Naive thymus-derived CD8-positive, alpha-beta T cell (primary cell): ENCODE data around the gene GULP1. TPM values are rescaled to one million over a fixed set of nuclear protein-coding genes. Genes with fewer than 3 reads are reported as not detected.

Source experiments
- ATAC-seq, 2 donors: fragments of 150-1000 bp; cut with Tn5 transposase in 1 of 2; sonication (Bioruptor Pico), chemical (Tn5 transposase) in 1 of 2; 1 replicate in 1 of 2; 2 replicates in 1 of 2; pipeline ENCODE4 v1.10.0; 2021; ENCODE audit warnings: mild to moderate bottlenecking in 2 of 2, moderate library complexity in 2 of 2
- POLR2A ChIA-PET: fragments of 350-600 bp; sonication (Branson Sonifier 250); formaldehyde crosslinking; loops from one replicate; lab custom pipeline; 2021; ENCODE audit warnings: antibody characterized with exemption; lab: Charles Lee
- DNase-seq, 10 donors: peaks; one replicate each; pipeline versions ENCODE4 v3.0.0 to v3.0.0-alpha.2; 2020 to 2022
- H3K27ac Mint-ChIP-seq, 10 donors: one replicate each; pipeline ENCODE4 v1.8.0; 2020 to 2022; ENCODE audit warnings: mild to moderate bottlenecking in 10 of 10, mixed read lengths in 10 of 10, moderate library complexity in 4 of 10, inconsistent platforms in 1 of 10
- H3K27me3 Mint-ChIP-seq, 5 donors: one replicate each; pipeline ENCODE4 v1.8.0; 2021 to 2022; ENCODE audit warnings: mixed read lengths in 5 of 5
- H3K36me3 Mint-ChIP-seq, 3 donors: one replicate each; pipeline ENCODE4 v1.8.0; 2020 to 2022; ENCODE audit warnings: mixed read lengths in 3 of 3, mild to moderate bottlenecking in 2 of 3, inconsistent platforms in 1 of 3
- H3K4me1 Mint-ChIP-seq, 4 donors: one replicate each; pipeline ENCODE4 v1.8.0; 2021 to 2022; ENCODE audit warnings: mixed read lengths in 4 of 4
- H3K4me3 Mint-ChIP-seq, 10 donors: one replicate each; pipeline ENCODE4 v1.8.0; 2020 to 2022; ENCODE audit warnings: mild to moderate bottlenecking in 10 of 10, mixed read lengths in 10 of 10, moderate library complexity in 6 of 10, inconsistent platforms in 1 of 10
- H3K9me3 Mint-ChIP-seq, 9 donors: one replicate each; pipeline ENCODE4 v1.8.0; 2020 to 2022; ENCODE audit warnings: mixed read lengths in 9 of 9, mild to moderate bottlenecking in 3 of 9, inconsistent platforms in 1 of 9, moderate library complexity in 1 of 9
- polyA plus RNA-seq, 3 donors: library from polyadenylated mRNA; unstranded; fragments of 300-500 nt; fragmentation: Illumina TruSeq; gene quantifications; one replicate each; pipeline ENCODE4 v1.2.3, GENCODE V29; 2021
- total RNA-seq, 8 experiments: library from RNA in 2 of 8; stranded (reverse) in 2 of 8; gene quantifications; one replicate each; pipeline ENCODE4 v1.2.3 and lab custom pipeline; 2021 to 2026

The GULP1 gene
- total and polyA plus RNA-seq, 5 experiments from 2014 or later: not detected

DNA sequence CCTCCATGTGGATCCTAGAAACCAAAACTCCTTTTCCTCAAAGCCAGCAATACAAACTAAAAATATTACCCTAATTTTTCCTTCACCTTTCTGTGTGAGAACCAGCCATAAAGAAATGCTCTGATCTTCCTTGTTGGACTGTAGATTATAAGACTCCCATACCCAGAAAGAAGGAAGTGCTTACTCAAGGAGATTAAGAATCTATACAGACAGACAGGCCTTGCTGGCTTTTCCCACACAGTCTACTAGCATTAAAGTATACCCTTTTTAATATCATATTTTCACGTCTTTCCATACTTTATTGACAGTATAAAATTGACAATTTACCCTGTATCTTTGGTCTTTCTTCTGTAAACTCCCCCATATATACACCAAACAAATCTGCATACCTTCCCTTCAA lies 139.0 kb downstream of the GULP1 start:
- Mint-ChIP-seq H3K9me3 (peaks cover 0 to 10% (median 0%) of the 10 kb centered on the region in 9 donors), H3K27ac (no peak overlapping the region), H3K27me3 (peaks cover 0 to 6% (median 0%) of the 10 kb centered on the region in 5 donors), H3K36me3 (no peaks in the 10 kb centered on the region), H3K4me3 (no peak overlapping the region), H3K4me1 (no peaks in the 10 kb centered on the region)
- POLR2A ChIA-PET: no interaction called here
- no peak for ATAC-seq
- DNase-seq: no peak

DNA sequence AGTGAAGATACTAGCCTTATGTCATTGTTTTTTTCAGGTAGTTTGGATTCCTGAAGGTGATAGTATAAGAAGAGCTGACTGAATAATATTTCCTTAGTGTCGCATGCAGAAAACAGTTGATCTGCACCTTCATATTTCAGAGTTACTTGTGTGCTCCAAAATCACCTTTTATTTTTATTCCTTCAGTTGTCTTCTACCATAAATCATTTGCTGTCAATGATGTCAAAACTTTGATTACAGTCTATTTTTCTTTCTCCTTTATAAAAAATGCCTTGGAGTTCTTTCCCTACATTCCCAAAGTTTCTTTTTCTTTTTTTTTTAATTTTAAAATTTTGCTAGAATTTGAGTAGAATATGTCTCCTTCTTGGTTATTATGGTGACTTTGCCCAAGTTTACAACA lies 142.3 kb downstream of the GULP1 start:
- H3K27me3 Mint-ChIP-seq: peaks cover 0 to 9% (median 3%) of the 10 kb centered on the region in 5 donors
- DNase-seq (no peak), ATAC-seq (no peak)
- POLR2A ChIA-PET: no interaction called here
- no peaks in the 10 kb centered on the region for H3K4me1 Mint-ChIP-seq
- H3K4me3 Mint-ChIP-seq: no peak overlapping the region
- no peak overlapping the region for H3K27ac Mint-ChIP-seq
- peaks cover 0 to 10% (median 0%) of the 10 kb centered on the region in 9 donors for H3K9me3 Mint-ChIP-seq
- H3K36me3 Mint-ChIP-seq: no peaks in the 10 kb centered on the region

DNA sequence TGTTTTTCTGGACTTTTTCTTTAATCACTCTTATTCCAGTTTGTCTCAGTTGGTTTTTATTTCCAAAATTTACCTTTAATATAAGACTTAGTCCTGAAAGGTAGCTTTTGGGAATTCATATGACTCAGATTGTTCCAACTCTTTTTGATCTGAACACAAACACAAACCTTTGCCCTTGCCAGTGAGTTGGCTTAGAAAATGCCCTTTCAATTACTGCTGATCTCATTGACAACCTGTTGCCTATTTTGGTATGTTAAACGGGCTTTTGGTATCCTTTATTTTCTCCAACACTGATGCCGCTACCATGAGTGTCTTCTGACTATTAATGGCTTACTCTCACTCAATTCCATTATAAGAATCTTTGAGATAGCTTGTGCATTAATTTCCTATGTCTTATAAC lies 143.4 kb downstream of the GULP1 start:
- no peak overlapping the region for H3K27ac Mint-ChIP-seq
- H3K9me3 Mint-ChIP-seq: peaks cover 0 to 10% (median 0%) of the 10 kb centered on the region in 9 donors
- DNase-seq: no peak
- peaks cover 0 to 9% (median 3%) of the 10 kb centered on the region in 5 donors for H3K27me3 Mint-ChIP-seq
- H3K4me1 Mint-ChIP-seq: peaks cover 0 to 1% (median 0%) of the 10 kb centered on the region in 4 donors
- H3K36me3 Mint-ChIP-seq: no peaks in the 10 kb centered on the region
- POLR2A ChIA-PET: no interaction called here
- ATAC-seq: no peak
- no peak overlapping the region for H3K4me3 Mint-ChIP-seq

DNA sequence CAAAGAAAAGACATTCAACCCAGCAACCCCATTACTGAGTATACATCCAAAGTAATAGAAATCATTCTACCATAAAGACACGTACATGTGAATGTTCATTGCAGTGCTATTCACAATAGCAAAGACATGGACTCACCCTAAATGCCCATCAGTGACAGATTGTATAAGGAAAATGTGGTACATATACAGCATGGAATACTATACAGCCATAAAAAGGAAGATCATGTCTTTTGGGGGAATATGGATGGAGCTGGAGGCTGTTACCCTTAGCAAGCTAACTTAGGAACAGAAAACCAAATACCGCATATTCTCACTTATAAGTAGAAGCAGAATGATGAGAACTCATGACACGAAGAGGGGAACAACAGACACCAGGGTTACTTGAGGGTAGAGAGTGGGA lies 145.9 kb downstream of the GULP1 start:
- peaks cover 0 to 10% (median 0%) of the 10 kb centered on the region in 9 donors for H3K9me3 Mint-ChIP-seq
- H3K4me1 Mint-ChIP-seq: peaks cover 0 to 1% (median 0%) of the 10 kb centered on the region in 4 donors
- ATAC-seq (no peak), DNase-seq (no peak)
- H3K36me3 Mint-ChIP-seq: no peaks in the 10 kb centered on the region
- no peak overlapping the region for H3K27ac Mint-ChIP-seq
- POLR2A ChIA-PET: no interaction called here
- H3K27me3 Mint-ChIP-seq: peaks cover 0 to 9% (median 3%) of the 10 kb centered on the region in 5 donors
- no peak overlapping the region for H3K4me3 Mint-ChIP-seq

DNA sequence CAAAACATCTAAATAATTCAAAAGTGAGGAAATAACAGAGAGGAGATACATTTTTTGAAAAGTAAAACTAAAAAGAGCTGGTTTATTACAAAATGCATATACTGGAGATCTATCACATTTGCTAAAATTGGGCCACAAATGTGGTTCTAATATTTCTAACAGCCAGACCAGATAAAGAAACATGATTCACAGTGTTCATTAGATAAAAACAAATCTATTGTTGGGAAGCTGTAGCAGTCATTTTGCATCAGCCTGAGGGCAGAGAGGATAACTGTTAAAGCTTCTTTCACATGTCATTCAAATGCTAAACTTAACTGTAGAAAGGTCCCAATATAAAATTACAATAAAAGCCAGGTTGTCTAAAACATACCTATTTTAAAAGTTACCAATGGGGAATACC lies 148.3 kb downstream of the GULP1 start:
- Mint-ChIP-seq H3K36me3 (no peaks in the 10 kb centered on the region), H3K9me3 (peaks cover 0 to 10% (median 2%) of the 10 kb centered on the region in 9 donors), H3K27ac (no peak overlapping the region), H3K4me1 (peaks cover 0 to 1% (median 0%) of the 10 kb centered on the region in 4 donors), H3K27me3 (peaks cover 0 to 9% (median 3%) of the 10 kb centered on the region in 5 donors), H3K4me3 (no peak overlapping the region)
- DNase-seq (no peak), ATAC-seq (no peak)
- POLR2A ChIA-PET: no interaction called here

DNA sequence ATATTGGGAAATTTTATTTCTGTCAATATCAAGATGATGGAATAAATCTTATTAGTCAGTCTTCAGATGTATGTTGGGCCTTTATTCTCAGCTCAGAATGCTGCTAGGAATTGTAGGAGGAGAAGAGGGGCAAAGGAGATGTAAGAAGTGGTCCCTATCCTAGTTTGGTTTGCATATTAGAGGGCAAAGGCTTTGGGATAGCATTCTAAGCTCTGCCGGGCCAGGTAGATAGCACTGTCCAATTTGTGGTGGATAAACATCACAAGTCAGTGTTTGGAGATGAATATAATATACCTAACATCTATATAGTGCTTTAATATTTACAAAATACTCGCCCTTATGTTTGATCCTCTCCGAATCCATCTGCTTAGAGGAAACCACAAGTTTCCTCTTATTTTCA lies 149.2 kb downstream of the GULP1 start:
- H3K4me3 Mint-ChIP-seq: no peak overlapping the region

DNA sequence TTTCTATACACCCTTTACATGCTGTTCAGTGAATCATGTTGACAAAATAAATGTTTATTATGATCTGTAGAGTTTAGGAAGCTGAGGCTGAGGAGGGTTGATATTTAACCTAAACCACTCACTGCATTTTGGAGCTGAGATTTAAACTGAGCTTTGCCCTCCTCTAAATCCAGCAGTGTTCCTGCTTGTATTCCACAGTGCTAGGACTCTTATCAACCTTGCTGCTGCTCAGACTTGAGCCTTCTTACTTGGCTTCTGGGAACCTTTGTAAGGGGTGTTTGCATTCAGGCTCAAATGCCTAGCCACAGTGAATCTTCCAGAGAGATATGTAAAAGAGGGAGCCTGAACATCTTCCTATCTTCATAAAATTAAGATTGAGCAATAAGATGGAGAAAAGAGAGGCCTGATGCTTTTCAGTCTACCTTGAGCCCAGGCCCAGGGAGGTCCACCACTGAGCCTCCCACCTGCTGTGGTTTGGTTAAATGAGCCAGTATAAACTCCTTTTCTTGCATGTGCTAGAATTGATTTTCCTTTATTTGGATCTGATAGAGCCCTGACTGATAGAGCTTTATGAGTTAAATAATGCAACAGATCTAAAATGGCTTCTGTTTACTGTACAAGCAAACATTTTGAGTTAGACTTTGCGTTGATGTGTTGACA lies 149.7 kb downstream of the GULP1 start:
- Mint-ChIP-seq H3K27ac (no peak overlapping the region), H3K36me3 (no peaks in the 10 kb centered on the region)
- POLR2A ChIA-PET: no interaction called here

More for the DNA sequence above, 149.2 kb downstream of the GULP1 start:
- DNase-seq: no peak
- no peak for ATAC-seq
- Mint-ChIP-seq H3K27ac (no peak overlapping the region), H3K4me1 (peaks cover 0 to 1% (median 0%) of the 10 kb centered on the region in 4 donors), H3K9me3 (peaks cover 0 to 10% (median 2%) of the 10 kb centered on the region in 9 donors), H3K27me3 (peaks cover 0 to 9% (median 3%) of the 10 kb centered on the region in 5 donors), H3K36me3 (no peaks in the 10 kb centered on the region)
- POLR2A ChIA-PET: no interaction called here

DNA sequence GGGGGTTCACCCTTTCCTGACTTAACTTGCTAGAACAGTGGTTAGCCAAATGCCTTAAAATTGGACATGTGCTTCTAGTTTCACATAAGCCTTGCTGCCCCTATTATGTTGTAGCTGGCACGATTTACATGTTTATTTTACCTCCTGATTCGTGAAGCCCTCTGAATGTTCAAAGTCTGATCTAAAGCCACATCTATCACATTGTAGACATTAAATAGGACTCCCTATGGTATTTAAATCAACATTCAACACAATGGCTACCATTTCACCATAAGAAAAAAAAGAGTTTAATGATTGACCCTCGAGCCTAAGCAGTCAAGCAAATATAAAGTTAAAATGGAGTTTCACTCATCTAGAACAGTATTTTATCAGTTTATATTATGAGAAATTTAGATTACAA lies 151.5 kb downstream of the GULP1 start:
- DNase-seq (no peak), ATAC-seq (no peak)
- Mint-ChIP-seq H3K27ac (no peak overlapping the region), H3K4me1 (peaks cover 0 to 1% (median 0%) of the 10 kb centered on the region in 4 donors), H3K36me3 (no peaks in the 10 kb centered on the region), H3K9me3 (peaks cover 0 to 2% (median 0%) of the 10 kb centered on the region in 9 donors), H3K4me3 (no peak overlapping the region), H3K27me3 (peaks cover 0 to 1% (median 0%) of the 10 kb centered on the region in 5 donors)
- POLR2A ChIA-PET: no interaction called here

More for the DNA sequence above, 149.7 kb downstream of the GULP1 start:
- H3K4me3 Mint-ChIP-seq: no peak overlapping the region
- peaks cover 0 to 1% (median 0%) of the 10 kb centered on the region in 4 donors for H3K4me1 Mint-ChIP-seq
- H3K27me3 Mint-ChIP-seq: peaks cover 0 to 9% (median 1%) of the 10 kb centered on the region in 5 donors
- no peak for DNase-seq
- H3K9me3 Mint-ChIP-seq: peaks cover 0 to 10% (median 2%) of the 10 kb centered on the region in 9 donors
- no peak for ATAC-seq

DNA sequence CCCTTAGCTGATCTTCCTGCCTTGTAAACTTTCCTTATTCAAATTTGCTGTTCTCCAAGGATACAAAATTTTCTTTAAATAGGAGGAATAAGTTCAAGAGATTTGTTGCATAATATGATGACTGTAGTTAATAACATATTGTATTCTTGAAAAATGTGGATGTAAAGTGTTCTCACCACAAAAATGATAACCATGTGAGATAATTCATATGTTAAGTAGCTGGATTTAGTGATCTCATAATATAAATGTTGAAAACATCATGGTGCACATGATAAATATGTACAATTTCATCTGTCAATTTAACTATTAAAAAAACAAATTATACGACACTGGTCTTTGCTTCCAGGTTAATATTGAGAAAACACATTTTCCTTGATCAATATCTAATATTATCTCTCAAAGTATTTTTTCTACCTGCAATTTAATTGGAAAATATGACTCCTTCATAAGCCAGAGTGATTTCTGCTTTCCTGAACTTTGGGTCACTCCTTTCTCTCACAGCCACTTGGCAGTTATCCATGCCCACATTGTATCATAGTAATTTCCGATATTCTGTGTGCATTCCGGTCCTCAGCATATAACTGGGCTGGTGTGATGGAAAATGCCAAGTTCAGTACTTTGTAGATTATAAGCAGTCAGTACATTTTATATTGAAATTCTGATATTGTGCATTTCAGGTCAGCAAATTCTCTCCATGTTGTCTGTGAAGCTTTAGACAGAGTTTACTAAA lies 152.6 kb downstream of the GULP1 start:
- Mint-ChIP-seq H3K4me1 (peaks cover 0 to 1% (median 0%) of the 10 kb centered on the region in 4 donors), H3K9me3 (peaks cover 0 to 3% (median 0%) of the 10 kb centered on the region in 9 donors), H3K27me3 (peaks cover 0 to 2% (median 1%) of the 10 kb centered on the region in 5 donors), H3K4me3 (no peak overlapping the region), H3K36me3 (no peaks in the 10 kb centered on the region), H3K27ac (no peak overlapping the region)
- POLR2A ChIA-PET: no interaction called here
- DNase-seq (no peak), ATAC-seq (no peak)

DNA sequence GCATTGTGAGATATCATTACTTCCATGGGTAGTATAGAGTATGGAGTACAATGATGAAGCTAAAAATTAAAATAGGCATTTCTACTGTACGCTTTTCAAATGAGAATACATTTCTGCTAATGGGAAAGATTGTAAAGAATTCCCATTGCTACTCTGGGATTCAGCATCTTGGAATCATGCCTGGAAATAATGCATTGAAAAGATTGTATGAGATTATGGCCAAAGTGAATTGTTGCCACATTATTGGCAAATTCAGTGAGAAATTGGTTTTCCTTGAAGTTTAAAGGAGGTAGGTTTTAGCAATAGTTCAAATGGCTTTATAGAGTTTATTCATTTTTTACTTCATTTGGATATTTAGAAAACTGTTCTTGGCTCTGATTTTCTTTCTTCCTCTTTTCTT lies 157.9 kb downstream of the GULP1 start:
- Mint-ChIP-seq H3K36me3 (no peaks in the 10 kb centered on the region), H3K27ac (no peak overlapping the region), H3K9me3 (peaks cover 0 to 3% (median 0%) of the 10 kb centered on the region in 9 donors), H3K4me3 (no peak overlapping the region), H3K27me3 (peaks cover 0 to 11% (median 0%) of the 10 kb centered on the region in 5 donors), H3K4me1 (no peaks in the 10 kb centered on the region)
- DNase-seq (no peak), ATAC-seq (no peak)
- POLR2A ChIA-PET: no interaction called here

DNA sequence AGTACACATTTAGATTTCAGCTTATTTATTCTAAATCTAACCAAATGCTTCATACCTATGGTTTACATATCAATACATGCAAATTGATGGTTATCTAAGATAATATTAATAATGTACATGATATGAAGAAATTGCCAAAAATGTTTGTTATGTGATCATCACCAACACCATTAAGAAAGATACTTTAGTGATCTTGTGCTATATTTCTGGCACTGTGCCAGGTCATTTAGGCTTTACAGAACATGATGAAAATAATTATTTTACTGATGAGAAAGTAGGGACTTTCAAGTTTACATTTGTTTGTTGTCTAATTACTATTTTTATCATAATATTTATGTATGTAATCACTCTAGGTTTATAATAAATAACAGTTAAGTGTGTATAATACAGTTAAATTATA lies 158.3 kb downstream of the GULP1 start:
- Mint-ChIP-seq H3K27me3 (peaks cover 0 to 11% (median 0%) of the 10 kb centered on the region in 5 donors), H3K36me3 (no peaks in the 10 kb centered on the region), H3K4me3 (no peak overlapping the region), H3K27ac (no peak overlapping the region), H3K9me3 (peaks cover 0 to 3% (median 0%) of the 10 kb centered on the region in 9 donors), H3K4me1 (no peaks in the 10 kb centered on the region)
- POLR2A ChIA-PET: no interaction called here
- DNase-seq (no peak), ATAC-seq (no peak)

DNA sequence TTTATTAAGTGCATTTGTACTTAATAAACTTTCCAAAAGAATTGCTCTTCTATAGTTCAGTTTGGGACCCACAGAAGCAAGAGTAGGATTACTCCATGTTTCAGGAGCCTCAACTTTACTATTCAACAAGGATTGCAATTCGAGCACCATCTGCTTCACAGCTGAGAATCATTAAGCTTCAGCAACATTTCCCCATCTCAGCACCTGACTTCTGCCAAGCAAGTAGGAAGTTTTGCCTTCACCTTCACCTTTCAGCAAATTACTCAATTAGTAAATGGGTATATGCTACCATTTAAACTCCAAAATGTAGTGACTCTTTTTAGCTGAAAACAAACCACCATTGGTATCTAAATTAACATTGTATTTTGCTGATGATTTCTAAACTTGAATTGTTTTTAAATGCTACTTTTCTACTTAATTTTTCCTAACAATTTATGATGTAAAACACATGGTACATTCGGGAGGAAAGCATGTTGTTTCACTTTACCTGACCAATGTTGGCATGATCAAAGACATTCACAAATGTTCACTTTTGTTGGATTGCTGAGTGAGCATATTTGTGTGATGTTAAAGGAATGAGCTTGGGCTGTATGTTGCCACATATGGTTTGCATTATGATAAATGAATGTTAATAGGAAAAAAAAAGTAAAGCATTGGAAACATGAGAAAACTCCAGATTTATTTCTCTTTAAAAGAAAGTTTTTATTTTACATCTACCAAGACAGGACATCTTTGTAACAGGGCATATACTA lies 159.2 kb downstream of the GULP1 start:
- no peak for DNase-seq
- Mint-ChIP-seq H3K27me3 (peaks cover 0 to 11% (median 0%) of the 10 kb centered on the region in 5 donors), H3K4me3 (no peak overlapping the region), H3K27ac (no peak overlapping the region), H3K4me1 (no peaks in the 10 kb centered on the region), H3K36me3 (no peaks in the 10 kb centered on the region), H3K9me3 (peaks cover 0 to 3% (median 0%) of the 10 kb centered on the region in 9 donors)
- no peak for ATAC-seq
- POLR2A ChIA-PET: no interaction called here
